ENCODE data around the gene ROR2.

DNA sequence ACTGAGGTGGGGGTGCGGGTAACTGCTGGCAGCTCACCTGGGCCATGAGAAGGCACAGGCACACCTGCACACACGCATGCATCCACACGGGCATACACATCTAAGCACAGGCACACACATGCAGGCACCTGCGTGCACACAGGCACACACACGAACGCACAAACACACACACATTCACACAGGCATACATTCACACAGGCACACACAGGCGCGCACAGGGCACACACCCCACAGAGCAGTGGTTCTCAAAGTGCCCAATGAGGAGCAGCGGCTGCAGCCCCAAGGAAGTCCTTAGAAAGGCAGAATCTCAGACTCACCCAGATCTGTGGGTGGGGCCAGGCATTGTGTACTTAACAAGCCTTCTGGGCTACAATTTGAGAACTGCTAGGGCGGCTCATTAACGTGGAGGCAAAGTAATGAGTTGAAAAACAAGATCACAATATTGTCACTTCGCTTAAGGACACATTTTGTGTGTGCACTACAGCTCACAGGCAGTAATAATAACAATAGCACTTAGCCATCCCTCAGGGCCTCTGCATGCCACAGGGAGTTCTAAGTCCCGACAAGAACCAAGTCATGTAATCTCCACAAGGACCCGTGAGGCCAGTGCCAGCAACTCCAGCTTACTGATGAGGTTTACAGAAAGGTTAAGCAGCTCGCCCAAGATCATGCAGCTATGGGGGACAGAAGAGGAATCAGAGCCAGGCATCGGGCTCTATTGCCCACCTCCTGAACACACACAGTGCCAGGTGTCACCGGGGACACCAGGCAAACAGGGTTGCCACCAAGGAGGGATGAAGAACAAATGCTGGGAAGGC, 91.6 kb downstream of the ROR2 start:
- TF ChIP-seq, protein P1, sequence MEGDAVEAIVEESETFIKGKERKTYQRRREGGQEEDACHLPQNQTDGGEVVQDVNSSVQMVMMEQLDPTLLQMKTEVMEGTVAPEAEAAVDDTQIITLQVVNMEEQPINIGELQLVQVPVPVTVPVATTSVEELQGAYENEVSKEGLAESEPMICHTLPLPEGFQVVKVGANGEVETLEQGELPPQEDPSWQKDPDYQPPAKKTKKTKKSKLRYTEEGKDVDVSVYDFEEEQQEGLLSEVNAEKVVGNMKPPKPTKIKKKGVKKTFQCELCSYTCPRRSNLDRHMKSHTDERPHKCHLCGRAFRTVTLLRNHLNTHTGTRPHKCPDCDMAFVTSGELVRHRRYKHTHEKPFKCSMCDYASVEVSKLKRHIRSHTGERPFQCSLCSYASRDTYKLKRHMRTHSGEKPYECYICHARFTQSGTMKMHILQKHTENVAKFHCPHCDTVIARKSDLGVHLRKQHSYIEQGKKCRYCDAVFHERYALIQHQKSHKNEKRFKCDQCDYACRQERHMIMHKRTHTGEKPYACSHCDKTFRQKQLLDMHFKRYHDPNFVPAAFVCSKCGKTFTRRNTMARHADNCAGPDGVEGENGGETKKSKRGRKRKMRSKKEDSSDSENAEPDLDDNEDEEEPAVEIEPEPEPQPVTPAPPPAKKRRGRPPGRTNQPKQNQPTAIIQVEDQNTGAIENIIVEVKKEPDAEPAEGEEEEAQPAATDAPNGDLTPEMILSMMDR (IDR thresholded peaks at IDR 0.05), result no peak
- TF ChIP-seq POLR2A (IDR thresholded peaks at IDR 0.05), result no peak
- no peak for TF ChIP-seq EP300 (IDR thresholded peaks at IDR 0.05; ENCODE audit: low read depth)
- no peak for TF ChIP-seq POLR2AphosphoS5 (IDR thresholded peaks at IDR 0.05)
